IMR-90 (cell line): ENCODE results near the gene RGS3. TPM values are rescaled to one million over a fixed set of nuclear protein-coding genes. Genes with fewer than 3 reads are reported as not detected.

Experiments
- ATAC-seq: fragments of 200-7000 bp; cut with Tn5 transposase; 2 replicates; pipeline ENCODE4 v1.9.1; 2020; ENCODE audit warnings: low read depth, mild to moderate bottlenecking, moderate library complexity
- BruUV-seq: library from RNA; stranded (reverse); fragments of 400-500 nt; replicated peaks from 2 replicates; lab custom pipeline; 2021; lab: Mats Ljungman, UMichigan
- CTCF ChIA-PET: fragments of 300-600 bp; formaldehyde crosslinking; extraction: SDS; loops from one replicate; lab custom pipeline; 2021; ENCODE audit warnings: antibody characterized with exemption; lab: Yijun Ruan, JAX
- POLR2A ChIA-PET: fragments of 300-600 bp; sonication (Branson Sonifier 250); formaldehyde crosslinking; loops from one replicate; lab custom pipeline; 2022; ENCODE audit warnings: antibody characterized with exemption; ENCODE audit not compliant: unreplicated experiment; lab: Charles Lee
- DNase-seq: peaks from one replicate; pipeline ENCODE4 v3.0.0; 2013
- H2AFZ ChIP-seq: replicated peaks from 2 replicates; pipeline ENCODE3; 2013; ENCODE audit warnings: low read length, mild to moderate bottlenecking; ENCODE audit not compliant: poor library complexity
- H2AK5ac ChIP-seq: 2 replicates; pipeline ENCODE4 v1.6.1; 2013; ENCODE audit warnings: low read depth, low read length, inconsistent platforms
- H2AK9ac ChIP-seq: replicated peaks from 2 replicates; pipeline ENCODE3; 2013; ENCODE audit warnings: mild to moderate bottlenecking, low read depth, low read length, moderate library complexity; ENCODE audit not compliant: poor library complexity
- H2BK120ac ChIP-seq: 2 replicates; pipeline ENCODE4 v1.6.1; 2013; ENCODE audit warnings: low read depth, low read length, inconsistent platforms
- H2BK15ac ChIP-seq: 3 replicates; pipeline ENCODE4 v1.6.1; 2013; ENCODE audit warnings: low read depth, low read length, inconsistent platforms
- H2BK20ac ChIP-seq: 2 replicates; pipeline ENCODE4 v1.6.1; 2013; ENCODE audit warnings: low read depth, mild to moderate bottlenecking, inconsistent platforms, low read length, moderate library complexity
- H2BK5ac ChIP-seq: 2 replicates; pipeline ENCODE4 v1.6.1; 2013; ENCODE audit warnings: mild to moderate bottlenecking, low read depth, low read length, inconsistent platforms; ENCODE audit not compliant: poor library complexity, severe bottlenecking
- H3K14ac ChIP-seq: replicated peaks from 2 replicates; pipeline ENCODE4 v1.6.1; 2013; ENCODE audit warnings: low read depth, low read length, inconsistent platforms
- H3K18ac ChIP-seq: 2 replicates; pipeline ENCODE4 v1.6.1; 2013; ENCODE audit warnings: low read depth, low read length, control low read depth
- H3K23ac ChIP-seq: 2 replicates; pipeline ENCODE4 v1.6.1; 2013; ENCODE audit warnings: low read depth, low read length, inconsistent platforms
- H3K27ac ChIP-seq: 2 replicates; pipeline ENCODE4 v1.5.1; 2013; ENCODE audit warnings: mild to moderate bottlenecking, control low read depth, low read length; ENCODE audit not compliant: insufficient read depth
- H3K27me3 ChIP-seq: 2 replicates; pipeline ENCODE4 v1.6.1; 2013; ENCODE audit warnings: low read length; ENCODE audit not compliant: control insufficient read depth, insufficient read depth
- H3K36me3 ChIP-seq: 2 replicates; pipeline ENCODE4 v1.6.1; 2013; ENCODE audit warnings: low read length, mixed read lengths; ENCODE audit not compliant: control insufficient read depth, insufficient read depth
- H3K4ac ChIP-seq: 2 replicates; pipeline ENCODE4 v1.6.1; 2013; ENCODE audit warnings: low read depth, low read length, inconsistent platforms
- H3K4me1 ChIP-seq: 2 replicates; pipeline ENCODE4 v1.6.1; 2013; ENCODE audit warnings: low read length, mixed read lengths; ENCODE audit not compliant: control insufficient read depth, insufficient read depth
- H3K4me2 ChIP-seq: 2 replicates; pipeline ENCODE4 v1.6.1; 2013; ENCODE audit warnings: low read depth, mild to moderate bottlenecking, control low read depth, low read length, moderate library complexity
- H3K4me3 ChIP-seq: 2 replicates; pipeline ENCODE4 v1.5.1; 2013; ENCODE audit warnings: low read depth, mild to moderate bottlenecking, control low read depth, low read length, moderate library complexity; ENCODE audit not compliant: insufficient read depth
- H3K56ac ChIP-seq: 2 replicates; pipeline ENCODE4 v1.6.1; 2013; ENCODE audit warnings: low read length, inconsistent platforms; ENCODE audit not compliant: insufficient read depth; ENCODE audit errors: extremely low read depth
- H3K79me1 ChIP-seq, 2 experiments: 2 replicates each; pipeline ENCODE4 v1.6.1; 2013; ENCODE audit warnings: low read length in 2 of 2, inconsistent platforms in 1 of 2, low read depth in 1 of 2
- H3K9ac ChIP-seq: 2 replicates; pipeline ENCODE4 v1.6.1; 2013; ENCODE audit warnings: low read depth, low read length, control low read depth
- H3K9me1 ChIP-seq: 2 replicates; pipeline ENCODE4 v1.6.1; 2013; ENCODE audit warnings: low read length, inconsistent platforms; ENCODE audit not compliant: insufficient read depth
- H3K9me3 ChIP-seq: 2 replicates; pipeline ENCODE4 v1.6.1; 2013; ENCODE audit warnings: low read length; ENCODE audit not compliant: control insufficient read depth, insufficient read depth
- H4K20me1 ChIP-seq: 2 replicates; pipeline ENCODE4 v1.6.1; 2013; ENCODE audit warnings: low read length, inconsistent platforms; ENCODE audit not compliant: insufficient read depth
- H4K5ac ChIP-seq: 2 replicates; pipeline ENCODE4 v1.6.1; 2013; ENCODE audit warnings: mild to moderate bottlenecking, low read depth, low read length, control low read depth
- H4K8ac ChIP-seq, 2 experiments: 2 replicates each; pipeline ENCODE4 v1.6.1; 2013; ENCODE audit warnings: low read depth in 2 of 2, low read length in 2 of 2, control low read depth in 1 of 2, inconsistent platforms in 1 of 2
- H4K91ac ChIP-seq: 2 replicates; pipeline ENCODE4 v1.6.1; 2013; ENCODE audit warnings: low read depth, low read length, inconsistent platforms; ENCODE audit not compliant: insufficient read depth
- MXI1 ChIP-seq: IDR thresholded peaks from 2 replicates; pipeline ENCODE4 v1.6.1; 2012; ENCODE audit warnings: low read depth, mild to moderate bottlenecking, low read length, moderate library complexity, borderline replicate concordance
- whole genome bisulfite sequencing, 2 experiments: methylation state at CpG; one replicate each; pipeline versions ENCODE4 v1.1.5 to v1.1.7; 2013; ENCODE audit warnings: missing lambda C conversion rate in 2 of 2; ENCODE audit not compliant: insufficient read length in 1 of 2; ENCODE audit errors: extremely low coverage in 2 of 2; 5-methylcytosine and 5-hydroxymethylcytosine counted together
- dilution Hi-C: fragments of 300-500 bp; cut with HindIII; formaldehyde crosslinking; loops from one replicate; pipeline ENCODE4 v1.14.3; 2018; ENCODE audit warnings: low sequenced_read_pairs; ENCODE audit not compliant: unreplicated experiment
- in situ Hi-C: fragments of 300-500 bp; cut with MboI; formaldehyde crosslinking; loops from 3 replicates; pipeline ENCODE4 v1.14.3; 2019; ENCODE audit warnings: low sequenced_read_pairs, inconsistent platforms, mixed read lengths
- intact Hi-C: fragments of 100-400 bp; cut with micrococcal nuclease; formaldehyde crosslinking; loops from 2 replicates; pipeline ENCODE4 v1.10.0; 2022
- polyA plus RNA-seq, 3 experiments: library from polyadenylated mRNA; depleted of rRNA; stranded (reverse); fragments of >200 nt; gene quantifications; 2 replicates each; pipeline ENCODE4 v1.2.3, GENCODE V29; 2012; ENCODE audit warnings: low replicate concordance in 1 of 3
- total RNA-seq: library from RNA; depleted of rRNA; stranded (reverse); fragments of >200 nt; gene quantifications from 2 replicates; pipeline ENCODE4 v1.2.3, GENCODE V29; 2012

Gene RGS3
- total and polyA plus RNA-seq, 2 of the 4 experiments (the other 2 are of a cell fraction), result 51.8 to 65.6 TPM

DNA sequence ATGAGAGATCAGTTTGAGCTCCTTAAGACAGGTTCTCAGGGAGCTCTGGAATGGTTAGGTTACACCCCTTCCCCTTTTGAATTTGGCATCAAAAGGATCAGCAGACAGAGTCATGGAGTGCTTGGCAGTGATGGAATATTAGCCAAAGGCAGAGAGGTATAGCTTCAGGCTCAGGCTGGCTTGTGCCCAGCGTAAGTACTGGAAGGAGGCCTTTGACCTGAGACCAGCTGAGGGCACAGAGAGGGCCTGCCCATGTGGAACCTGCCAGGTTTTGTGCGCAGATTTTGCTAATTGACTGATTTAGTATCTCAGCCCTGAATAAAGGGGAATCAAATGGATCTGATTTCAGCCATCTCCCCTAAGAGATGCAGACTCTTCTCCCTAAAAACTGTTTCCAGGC, 81.5 kb downstream of the RGS3 start:
- no peak overlapping the region; the same call in 1 of the 2 replicates for H2AK5ac ChIP-seq
- no peak overlapping the region for H2BK120ac ChIP-seq
- no peak for DNase-seq
- no peak overlapping the region for H4K91ac ChIP-seq
- no peaks in the 10 kb centered on the region for H4K20me1 ChIP-seq
- H2AFZ ChIP-seq, result no peak overlapping the region
- H3K4me3 ChIP-seq, result no peak overlapping the region
- POLR2A ChIA-PET, result no interaction called here
- 0 out of 2 replicates have a peak, but pooled peaks cover 9% of the 10 kb centered on the region for H3K9me1 ChIP-seq
- no peak for ATAC-seq
- no peaks in the 10 kb centered on the region for H3K9me3 ChIP-seq
- intact Hi-C loops (no loop called here), in situ Hi-C loops (no loop called here), dilution Hi-C loops (no loop called here)
- H2BK15ac ChIP-seq, result no peak overlapping the region
- H3K18ac ChIP-seq, result no peak overlapping the region
- H3K27ac ChIP-seq, result no peak overlapping the region
- CTCF ChIA-PET, result no interaction called here
- no peak overlapping the region for H3K14ac ChIP-seq
- no peak overlapping the region for H4K5ac ChIP-seq
- H2BK20ac ChIP-seq, result no peak overlapping the region
- no peaks in the 10 kb centered on the region; the same call in 1 of the 2 replicates for H3K27me3 ChIP-seq
- no peaks in the 10 kb centered on the region for H3K36me3 ChIP-seq
- no peaks in the 10 kb centered on the region for H3K79me1 ChIP-seq
- H3K4me2 ChIP-seq, result no peak overlapping the region
- BruUV-seq, result no TSS peak
- no peak overlapping the region for H3K56ac ChIP-seq
- no peak overlapping the region for H3K23ac ChIP-seq
- TF ChIP-seq MXI1, result no peak
- no peak overlapping the region for H3K4ac ChIP-seq
- no peak overlapping the region for H3K9ac ChIP-seq
- H2AK9ac ChIP-seq, result no peak overlapping the region
- H2BK5ac ChIP-seq, result no peak overlapping the region
- no peak overlapping the region for H4K8ac ChIP-seq
- no CpG with 5 or more reads among the region's 2 CpGs for WGBS, 2 experiments
- H3K4me1 ChIP-seq, result peaks cover 12% of the 10 kb centered on the region
